PC-9 (cell line): Measurements from ENCODE around the gene LAMP5.

Source experiments
- CTCF ChIP-seq: fragments of 200-600 bp; sonication (generic); conservative IDR thresholded peaks from 2 replicates; pipeline ENCODE4 v1.6.1; 2017; ENCODE audit warnings: mixed run types, antibody characterized with exemption, mild to moderate bottlenecking, moderate library complexity
- EZH2 ChIP-seq: fragments of 200-600 bp; sonication (generic); IDR thresholded peaks from 2 replicates; pipeline ENCODE4 v1.8.0; 2017; ENCODE audit warnings: antibody characterized with exemption, low read depth

DNA sequence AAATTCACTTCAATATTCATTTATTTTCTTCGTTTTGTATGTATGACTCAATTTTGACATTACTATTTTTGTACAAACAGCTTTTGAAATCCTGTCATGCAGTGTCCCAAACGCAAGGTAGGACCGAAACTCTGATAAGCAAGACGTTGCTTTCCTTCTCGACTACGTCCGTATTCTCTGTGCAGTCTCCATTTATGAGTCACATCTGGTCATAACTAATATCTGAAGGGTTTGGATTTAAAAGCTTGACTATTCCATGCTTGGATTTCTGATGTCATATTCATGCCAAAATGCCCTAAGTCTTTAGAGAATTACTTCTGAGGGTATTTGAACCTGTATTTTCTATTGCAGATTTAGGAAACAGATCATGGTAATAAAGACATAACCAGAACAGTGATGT, 37.8 kb upstream of the LAMP5 start:
- TF ChIP-seq CTCF (no peak), EZH2 (no peak)
